Lower leg skin (tissue), 4 donors: Measurements from ENCODE around the gene DDX54. TPM values are rescaled to one million over a fixed set of nuclear protein-coding genes. Genes with fewer than 3 reads are reported as not detected.

ENCODE experiments used
- DNase-seq, 2 donors: peaks; one replicate each; pipeline ENCODE4 v3.0.0-alpha.2; 2019; ENCODE audit warnings: low spot score in 2 of 2
- H3K4me3 ChIP-seq: fragments of 200-600 bp; sonication (generic); 2 replicates; pipeline ENCODE4 v1.5.1; 2017; ENCODE audit warnings: mild to moderate bottlenecking, low read depth; ENCODE audit not compliant: poor library complexity, severe bottlenecking
- POLR2A ChIP-seq, 2 donors: fragments of 450-650 bp; IDR thresholded peaks; one replicate each; pipeline ENCODE4 v1.6.1; 2016 to 2017; ENCODE audit warnings: antibody characterized with exemption in 2 of 2, mild to moderate bottlenecking in 1 of 2, moderate library complexity in 1 of 2
- WGBS, 2 donors: methylation state at CpG; one replicate each; pipeline ENCODE4 v1.1.5; 2018; 5-methylcytosine and 5-hydroxymethylcytosine counted together
- intact Hi-C: fragments of 100-400 bp; cut with DNase I; formaldehyde crosslinking; loops from one replicate; pipeline ENCODE4 v1.15.0; 2023; ENCODE audit warnings: low total_unique reads
- total RNA-seq, 4 donors: library from RNA; depleted of rRNA; stranded (reverse); fragments of >200 nt; gene quantifications; one replicate each; pipeline ENCODE4 v1.1.0, GENCODE V29; 2016
- TF ChIP-seq, protein P1 (sequence below), 3 donors: fragments of 450-650 bp; IDR thresholded peaks; one replicate each; pipeline ENCODE4 v1.5.1; 2016; ENCODE audit warnings: antibody characterized with exemption in 3 of 3, mild to moderate bottlenecking in 3 of 3, moderate library complexity in 2 of 3

Gene DDX54
- total RNA-seq, 4 donors from 2014 or later, result 48.6 to 106 (median 77.3) TPM

GRCh38 chr12:113167868-113168267 lies 17.4 kb downstream of the DDX54 start:
- TF ChIP-seq, protein P1, sequence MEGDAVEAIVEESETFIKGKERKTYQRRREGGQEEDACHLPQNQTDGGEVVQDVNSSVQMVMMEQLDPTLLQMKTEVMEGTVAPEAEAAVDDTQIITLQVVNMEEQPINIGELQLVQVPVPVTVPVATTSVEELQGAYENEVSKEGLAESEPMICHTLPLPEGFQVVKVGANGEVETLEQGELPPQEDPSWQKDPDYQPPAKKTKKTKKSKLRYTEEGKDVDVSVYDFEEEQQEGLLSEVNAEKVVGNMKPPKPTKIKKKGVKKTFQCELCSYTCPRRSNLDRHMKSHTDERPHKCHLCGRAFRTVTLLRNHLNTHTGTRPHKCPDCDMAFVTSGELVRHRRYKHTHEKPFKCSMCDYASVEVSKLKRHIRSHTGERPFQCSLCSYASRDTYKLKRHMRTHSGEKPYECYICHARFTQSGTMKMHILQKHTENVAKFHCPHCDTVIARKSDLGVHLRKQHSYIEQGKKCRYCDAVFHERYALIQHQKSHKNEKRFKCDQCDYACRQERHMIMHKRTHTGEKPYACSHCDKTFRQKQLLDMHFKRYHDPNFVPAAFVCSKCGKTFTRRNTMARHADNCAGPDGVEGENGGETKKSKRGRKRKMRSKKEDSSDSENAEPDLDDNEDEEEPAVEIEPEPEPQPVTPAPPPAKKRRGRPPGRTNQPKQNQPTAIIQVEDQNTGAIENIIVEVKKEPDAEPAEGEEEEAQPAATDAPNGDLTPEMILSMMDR (IDR thresholded peaks at IDR 0.05), result no peak
- TF ChIP-seq POLR2A (IDR thresholded peaks at IDR 0.05), result no peak
- 95 to 96% methylated on average over 9 to 10 of the region's 10 CpGs for WGBS, 2 donors

DNA sequence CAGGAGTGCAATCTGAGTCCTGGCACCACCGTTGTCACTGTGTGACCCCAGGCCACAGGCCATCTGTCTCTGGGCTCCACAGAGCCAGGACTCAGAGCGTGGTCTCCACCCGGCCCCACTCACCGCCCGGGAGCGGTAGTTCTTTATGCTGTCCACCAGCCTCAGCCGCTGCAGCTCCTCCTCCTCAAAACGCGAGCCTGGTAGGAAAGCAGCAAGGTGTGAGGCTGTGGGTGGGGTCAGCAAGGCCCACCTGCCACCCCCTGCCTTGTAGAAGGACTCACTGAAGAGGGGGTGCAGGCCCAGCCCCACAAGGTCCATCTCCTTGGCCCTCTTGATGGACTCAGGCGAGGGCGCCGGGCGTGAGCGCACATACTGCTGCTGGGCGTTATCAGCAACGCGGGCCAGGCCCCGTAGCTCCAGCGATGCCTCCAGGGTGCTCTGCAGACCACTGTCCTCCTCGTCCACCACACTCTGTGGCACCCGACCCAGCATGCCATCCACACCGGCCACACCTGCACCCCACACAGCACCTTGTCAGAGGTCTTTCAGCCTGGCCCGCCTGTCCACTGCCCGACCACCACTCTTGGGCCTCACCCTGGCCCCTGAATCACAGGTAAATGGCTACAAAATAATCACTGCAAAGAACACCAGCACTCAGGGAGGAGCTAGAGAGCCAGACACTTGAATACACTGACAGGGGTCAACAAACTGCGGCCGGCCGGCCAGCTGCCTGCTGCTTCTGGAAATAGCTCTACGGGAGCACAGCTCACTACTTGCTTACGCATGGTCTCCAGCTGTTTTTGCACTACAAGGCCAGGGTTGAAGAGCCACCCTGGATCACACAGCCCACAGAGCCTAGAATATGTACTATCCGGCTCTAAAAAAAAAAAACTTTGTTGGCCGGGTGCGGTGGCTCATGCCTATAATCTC lies 19.5 kb downstream of the DDX54 start:
- TF ChIP-seq, protein P1 (IDR thresholded peaks at IDR 0.05), result no peak
- no peak for TF ChIP-seq POLR2A (IDR thresholded peaks at IDR 0.05)
- DNase-seq, result no peak
- no peak overlapping the region for H3K4me3 ChIP-seq
- intact Hi-C loops, result no loop called here
- 95 to 96% methylated on average over 31 to 32 of the region's 32 CpGs for WGBS, 2 donors

More at GRCh38 chr12:113167868-113168267, 17.4 kb downstream of the DDX54 start:
- no peak overlapping the region for H3K4me3 ChIP-seq
- intact Hi-C loops, result no loop called here
- DNase-seq, result no peak

GRCh38 chr12:113164014-113164413 lies 21.3 kb downstream of the DDX54 start:
- intact Hi-C loops, result no loop called here
- no peak for DNase-seq
- no peak overlapping the region for H3K4me3 ChIP-seq
- TF ChIP-seq POLR2A (IDR thresholded peaks at IDR 0.05), result no peak
- TF ChIP-seq, protein P1 (IDR thresholded peaks at IDR 0.05), result no peak
- 91 to 96% methylated on average over 13 of the region's 13 CpGs for WGBS, 2 donors

DNA sequence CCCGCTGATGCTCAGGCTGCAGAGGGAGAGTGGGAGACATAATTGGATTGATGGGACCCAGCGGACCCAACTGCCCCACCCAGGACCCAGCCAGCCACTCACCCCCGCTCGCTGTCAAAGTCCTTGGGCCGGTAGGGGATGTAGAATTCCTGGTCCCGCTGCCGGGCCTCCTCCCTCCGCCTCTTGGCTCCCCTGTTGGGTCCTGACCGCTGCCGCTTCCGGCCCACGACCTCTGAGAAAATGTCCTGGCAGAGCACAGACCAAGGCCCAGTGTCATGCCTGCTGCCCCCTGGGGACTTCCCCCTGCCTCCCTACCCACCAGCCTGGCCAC lies 22.3 kb downstream of the DDX54 start:
- intact Hi-C loops, result no loop called here
- no peak overlapping the region for H3K4me3 ChIP-seq
- no peak for TF ChIP-seq POLR2A (IDR thresholded peaks at IDR 0.05)
- TF ChIP-seq, protein P1 (IDR thresholded peaks at IDR 0.05), result no peak
- DNase-seq, result no peak
- 94 to 96% methylated on average over 12 of the region's 12 CpGs for WGBS, 2 donors

GRCh38 chr12:113162102-113163029 lies 22.9 kb downstream of the DDX54 start:
- intact Hi-C loops, result no loop called here
- WGBS, 2 donors, result 87 to 92% methylated on average over 24 to 25 of the region's 25 CpGs
- DNase-seq, result no peak
- no peak for TF ChIP-seq POLR2A (IDR thresholded peaks at IDR 0.05)
- TF ChIP-seq, protein P1 (IDR thresholded peaks at IDR 0.05), result no peak
- no peak overlapping the region for H3K4me3 ChIP-seq
